Ramos (cell line): ENCODE results near the gene GHSR.

Source experiments
- in situ Hi-C: fragments of 300-500 bp; cut with MboI; formaldehyde crosslinking; loops from one replicate; pipeline ENCODE4 v1.14.3; 2022; ENCODE audit warnings: low sequenced_read_pairs; ENCODE audit not compliant: unreplicated experiment

Gene GHSR

GRCh38 chr3:172441581-172441980 lies 6.7 kb downstream of the GHSR start:
- in situ Hi-C loops: no loop called here

DNA sequence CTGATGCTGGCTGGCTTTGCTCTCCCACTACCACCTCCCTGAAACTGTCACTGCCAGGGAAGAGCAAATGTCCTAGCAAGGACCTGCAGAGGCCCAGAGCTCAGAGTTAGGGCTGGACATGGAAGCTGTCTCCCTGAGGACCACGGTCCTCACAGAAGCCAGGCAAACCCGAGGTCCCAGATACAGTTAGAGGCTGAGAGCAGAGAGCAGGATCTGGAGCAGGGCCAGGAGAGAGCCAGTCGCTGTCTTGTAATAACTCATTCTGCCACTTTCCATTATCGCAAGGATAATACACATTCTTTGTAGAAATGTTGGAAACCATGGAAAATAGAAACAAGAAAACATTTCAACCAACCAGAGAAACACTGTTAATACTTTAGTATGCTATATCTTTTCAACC lies 10.1 kb downstream of the GHSR start:
- in situ Hi-C loops: no loop called here

DNA sequence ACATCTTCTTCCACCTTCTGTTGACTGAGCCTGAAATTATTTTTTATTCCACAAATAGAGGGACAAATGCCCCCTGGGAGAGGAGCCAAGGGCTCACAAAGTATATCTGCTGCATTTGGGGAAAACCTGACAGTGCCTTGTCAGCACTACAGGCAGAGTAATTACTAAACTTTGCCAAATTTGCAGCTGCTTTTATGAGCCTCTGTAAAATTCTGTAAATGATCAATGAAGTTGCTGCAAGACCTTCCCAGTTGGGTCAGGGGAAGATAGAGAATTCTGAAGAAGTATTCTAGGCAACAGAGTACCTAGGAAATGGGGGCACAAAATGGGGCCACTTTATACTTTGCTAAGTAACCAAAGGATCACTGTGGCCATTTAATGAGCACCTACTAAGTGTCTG lies 10.5 kb downstream of the GHSR start:
- in situ Hi-C loops: no loop called here

- in situ Hi-C loops: no loop called here
Measured at GRCh38 chr3:172415323-172415722, 32.9 kb downstream of the GHSR start.

GRCh38 chr3:172411478-172411947 lies 36.7 kb downstream of the GHSR start:
- in situ Hi-C loops: no loop called here

DNA sequence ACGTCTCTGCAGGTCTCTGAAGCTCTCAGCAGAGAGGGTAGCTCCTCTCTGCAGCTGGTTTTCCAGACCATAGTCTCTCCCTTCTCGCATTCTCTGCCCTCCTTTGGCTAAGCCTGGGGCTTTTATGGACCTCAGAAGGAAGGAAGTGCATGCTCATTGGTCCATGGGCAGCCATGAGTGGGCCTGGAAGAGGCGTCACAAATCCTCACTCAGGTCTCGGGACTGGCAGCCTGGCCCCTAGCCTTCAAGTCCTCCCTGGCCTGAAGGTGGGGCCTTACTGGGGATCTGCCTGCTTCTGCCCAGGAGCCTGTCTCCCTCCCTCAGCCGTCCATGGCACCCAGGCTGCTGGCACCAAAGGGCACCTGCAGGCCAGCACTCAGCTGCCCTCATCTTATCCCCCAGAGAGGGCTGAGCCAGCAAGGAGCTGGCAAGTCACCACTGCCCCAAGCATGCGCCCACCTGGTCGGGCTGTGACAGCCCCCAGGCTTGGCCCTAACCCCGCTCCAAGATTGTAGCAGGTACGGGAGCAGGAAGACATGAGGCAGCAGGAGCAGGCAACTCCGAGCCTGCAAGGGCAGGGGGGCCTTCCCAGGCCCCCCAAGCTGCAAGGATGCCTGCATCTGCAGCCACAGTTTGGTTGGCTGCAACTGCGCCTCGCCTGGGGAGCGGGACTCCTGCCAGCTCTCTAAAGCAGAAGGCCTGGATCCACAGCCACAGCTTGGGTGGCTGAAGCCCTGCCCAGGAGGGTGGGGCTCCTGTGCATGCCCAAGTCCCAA lies 37.4 kb downstream of the GHSR start:
- in situ Hi-C loops: no loop called here

- in situ Hi-C loops: no loop called here
Measured at GRCh38 chr3:172407872-172408271, 40.4 kb downstream of the GHSR start.

DNA sequence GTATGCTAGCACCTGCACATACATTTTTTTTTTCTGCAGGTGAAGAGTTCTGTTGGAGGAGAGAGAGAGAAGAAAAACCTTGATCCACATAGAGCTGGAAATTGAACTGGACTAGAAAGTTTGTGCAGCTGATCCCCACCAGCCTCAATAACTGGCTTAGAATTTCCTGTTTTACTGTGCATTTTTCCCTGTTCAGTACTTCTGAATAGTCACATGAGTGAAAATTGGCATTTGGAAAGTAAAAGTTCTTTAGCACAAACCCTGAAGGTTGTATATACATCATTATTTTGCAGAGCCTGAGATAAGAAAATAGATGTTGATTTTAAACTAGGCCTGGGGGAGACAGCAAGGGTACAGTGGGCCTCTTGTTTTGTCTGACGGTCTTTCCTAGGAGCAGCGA lies 42.3 kb downstream of the GHSR start:
- in situ Hi-C loops: no loop called here

GRCh38 chr3:172404237-172404962 lies 43.9 kb downstream of the GHSR start:
- in situ Hi-C loops: no loop called here

- in situ Hi-C loops: no loop called here
Measured at GRCh38 chr3:172402892-172403643, 45.2 kb downstream of the GHSR start.

- in situ Hi-C loops: no loop called here
Measured at GRCh38 chr3:172402090-172402489, 46.2 kb downstream of the GHSR start.

DNA sequence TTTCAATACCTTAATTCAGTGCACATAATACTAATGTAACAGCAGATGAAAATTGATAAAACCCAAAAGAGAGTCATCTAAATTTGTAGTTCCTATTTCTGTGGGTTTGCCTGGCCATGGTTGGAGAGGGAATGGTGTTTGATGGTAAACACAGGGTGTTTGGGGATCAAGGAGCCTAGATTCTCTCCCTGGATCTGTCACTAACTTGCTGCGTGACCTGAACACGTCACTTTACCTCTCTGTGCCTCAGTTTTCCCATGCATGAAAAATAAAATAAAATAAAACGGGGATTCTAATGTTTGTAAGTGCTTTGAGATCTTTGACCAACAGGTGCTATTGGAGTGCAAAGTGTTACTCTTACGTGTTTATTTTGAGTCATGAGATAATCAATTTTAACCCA lies 49.8 kb downstream of the GHSR start:
- in situ Hi-C loops: no loop called here

DNA sequence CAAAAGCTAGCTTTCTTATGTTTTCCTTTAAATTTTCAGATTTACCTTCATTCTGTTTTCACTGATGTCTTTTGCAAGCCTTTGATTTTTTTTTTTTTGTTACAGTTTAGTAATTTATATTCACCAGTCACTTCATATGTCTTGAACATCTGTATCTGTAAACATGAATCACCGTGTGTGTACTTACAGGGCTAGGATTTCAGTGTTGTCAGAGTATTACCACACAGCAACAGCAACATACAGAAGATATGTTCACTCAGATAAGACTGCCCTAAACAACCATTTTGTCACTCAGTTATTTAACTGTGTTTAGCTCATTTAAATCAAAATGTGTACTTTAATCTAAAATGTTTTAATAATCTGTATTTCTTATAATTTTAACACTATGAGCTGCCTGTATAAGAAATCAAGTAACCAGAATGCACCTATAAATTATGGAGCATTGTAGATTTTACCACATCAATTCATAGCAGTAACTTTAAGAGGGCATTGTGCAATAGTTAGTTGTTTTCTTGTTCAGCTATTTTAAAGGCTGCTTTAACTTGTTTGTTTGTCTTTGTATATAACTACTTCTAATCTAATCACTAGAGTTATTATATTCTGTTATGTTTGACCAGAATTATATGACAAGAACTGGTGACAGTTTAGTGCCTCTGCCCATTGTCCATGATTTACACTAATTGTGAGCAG lies 50.4 kb downstream of the GHSR start:
- in situ Hi-C loops: no loop called here

DNA sequence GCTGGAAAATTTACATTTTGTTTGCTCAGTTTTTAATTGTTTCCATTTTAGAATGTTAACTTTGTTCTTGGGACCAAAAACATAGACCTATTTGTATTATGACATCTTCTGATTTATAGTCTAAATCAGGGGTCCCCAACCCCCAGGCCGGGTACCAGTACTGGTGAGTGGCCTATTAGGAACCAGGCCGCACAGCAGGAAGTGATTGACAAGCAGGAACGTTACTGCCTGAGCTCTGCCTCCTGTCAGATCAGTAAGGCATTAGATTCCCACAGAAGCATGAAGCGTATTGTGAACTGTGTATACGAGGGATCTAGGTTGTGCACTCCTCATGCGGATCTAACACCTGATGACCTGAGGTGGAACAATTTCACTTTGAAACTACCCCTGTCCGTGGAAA lies 51.9 kb downstream of the GHSR start:
- in situ Hi-C loops: no loop called here

- in situ Hi-C loops: no loop called here
Measured at GRCh38 chr3:172394692-172395091, 53.6 kb downstream of the GHSR start.
